HG03135 (cell line): ENCODE results near the gene LHX2.
"Not testable (repeated sequence)": the region's sequence is repeated elsewhere in the genome, so short reads cannot be mapped to it uniquely, and the experiment has no call there.

ENCODE experiments used
- ATAC-seq: cut with Tn5 transposase; IDR thresholded peaks from one replicate; pipeline ENCODE4 v1.9.1; 2021; ENCODE audit warnings: mild to moderate bottlenecking, moderate library complexity; ENCODE audit not compliant: unreplicated experiment

The LHX2 gene

GRCh38 chr9:124011460-124012301 lies at the start of gene LHX2:
Gene LHX2, plus strand, starts transcription at chr9:124011768. Its CDS starts 581 bp downstream, at chr9:124012349.
- no peak for ATAC-seq

- ATAC-seq = no peak
Observed at GRCh38 chr9:123964761-123965160, 46.8 kb upstream of the LHX2 start.

- no peak for ATAC-seq
Observed at GRCh38 chr9:123965801-123966686, 45.5 kb upstream of the LHX2 start.

- no peak for ATAC-seq
Observed at GRCh38 chr9:123967323-123967722, 44.2 kb upstream of the LHX2 start.

- no peak for ATAC-seq
Observed at GRCh38 chr9:123972618-123973017, 39.0 kb upstream of the LHX2 start.

GRCh38 chr9:123973590-123974223 lies 37.9 kb upstream of the LHX2 start:
- no peak for ATAC-seq

GRCh38 chr9:123974471-123974870 lies 37.1 kb upstream of the LHX2 start:
- no peak for ATAC-seq

- no peak for ATAC-seq
Observed at GRCh38 chr9:123975871-123976270, 35.7 kb upstream of the LHX2 start.

GRCh38 chr9:123976579-123976978 lies 35.0 kb upstream of the LHX2 start:
- ATAC-seq = not testable (repeated sequence)

GRCh38 chr9:123978981-123979380 lies 32.6 kb upstream of the LHX2 start:
- no peak for ATAC-seq

GRCh38 chr9:123982535-123982934 lies 29.0 kb upstream of the LHX2 start:
- no peak for ATAC-seq

GRCh38 chr9:123983047-123983446 lies 28.5 kb upstream of the LHX2 start:
- no peak for ATAC-seq

GRCh38 chr9:123984802-123985201 lies 26.8 kb upstream of the LHX2 start:
- no peak for ATAC-seq

- ATAC-seq = no peak
Observed at GRCh38 chr9:123985869-123986268, 25.7 kb upstream of the LHX2 start.

- ATAC-seq = no peak
Observed at GRCh38 chr9:123990427-123990826, 21.1 kb upstream of the LHX2 start.

- ATAC-seq = not testable (repeated sequence)
Observed at GRCh38 chr9:123992679-123993078, 18.9 kb upstream of the LHX2 start.

GRCh38 chr9:123996731-123997421 lies 14.7 kb upstream of the LHX2 start:
- no peak for ATAC-seq

- no peak for ATAC-seq
Observed at GRCh38 chr9:123997665-123998277, 13.8 kb upstream of the LHX2 start.

- no peak for ATAC-seq
Observed at GRCh38 chr9:123998278-123998925, 13.2 kb upstream of the LHX2 start.
